Esophagus squamous epithelium (tissue), 5 donors: ENCODE results near the gene HS1BP3. TPM values are rescaled to one million over a fixed set of nuclear protein-coding genes. Genes with fewer than 3 reads are reported as not detected.

Experiments
- DNase-seq: peaks from one replicate; lab custom pipeline; 2025; lab: John Stamatoyannopoulos, UW
- H3K27ac ChIP-seq, 4 donors: fragments of 200-600 bp; sonication (generic); one replicate each; pipeline ENCODE4 v1.5.1; 2016 to 2019; ENCODE audit warnings: mild to moderate bottlenecking in 1 of 4
- H3K27me3 ChIP-seq, 4 donors: fragments of 200-600 bp; sonication (generic); 1 replicate in 3 of 4; 2 replicates in 1 of 4; pipeline versions ENCODE4 v1.5.1 to v1.6.0; 2017 to 2021; ENCODE audit warnings: antibody characterized with exemption in 1 of 4
- H3K36me3 ChIP-seq, 3 donors: fragments of 200-600 bp; sonication (generic); one replicate each; pipeline ENCODE4 v1.5.1; 2016 to 2019
- H3K4me1 ChIP-seq, 3 donors: fragments of 200-600 bp; sonication (generic); one replicate each; pipeline ENCODE4 v1.5.1; 2017 to 2019
- H3K4me3 ChIP-seq, 4 donors: fragments of 200-600 bp; sonication (generic); 1 replicate in 3 of 4; 2 replicates in 1 of 4; pipeline ENCODE4 v1.5.1; 2016 to 2019; ENCODE audit warnings: mild to moderate bottlenecking in 2 of 4, moderate library complexity in 1 of 4
- H3K9me3 ChIP-seq, 3 donors: fragments of 200-600 bp; sonication (generic); one replicate each; pipeline ENCODE4 v1.5.1; 2016 to 2019
- CTCF ChIP-seq, 6 experiments: fragments of 450-650 bp in 4 of 6; fragments of 200-600 bp in 2 of 6; sonication (generic) in 2 of 6; IDR thresholded peaks; one replicate each; pipeline ENCODE4 v1.5.1; 2016 to 2019; ENCODE audit warnings: antibody characterized with exemption in 6 of 6, mild to moderate bottlenecking in 4 of 6, moderate library complexity in 4 of 6
- POLR2A ChIP-seq, 4 donors: fragments of 450-650 bp; IDR thresholded peaks; one replicate each; pipeline ENCODE4 v1.6.1; 2017; ENCODE audit warnings: antibody characterized with exemption in 4 of 4, mild to moderate bottlenecking in 4 of 4, moderate library complexity in 3 of 4
- WGBS, 2 donors: methylation state at CpG; one replicate each; pipeline ENCODE4 v1.1.5; 2018; 5-methylcytosine and 5-hydroxymethylcytosine counted together
- intact Hi-C: fragments of 100-400 bp; cut with DNase I; formaldehyde crosslinking; loops from one replicate; pipeline ENCODE4 v1.15.0; 2022
- total RNA-seq, 4 donors: library from RNA; depleted of rRNA; stranded (reverse); fragments of >200 nt; gene quantifications; one replicate each; pipeline ENCODE4 v1.1.0, GENCODE V29; 2016
- donor health status: DM: yes; HTN: yes; CAD: no.

HS1BP3 gene
- total RNA-seq, 4 donors from 2014 or later, result 7.9 to 22.1 (median 16.9) TPM

- H3K27ac ChIP-seq, result peak overlapping the region in 3 of 4 donors; percentile 18 to 74 (median 74)
- 63 to 64% methylated on average over 6 to 7 of the region's 7 CpGs for WGBS, 2 donors
Measured at GRCh38 chr2:20569464-20570223, 81.3 kb downstream of the HS1BP3 start.

GRCh38 chr2:20568501-20569463, 82.1 kb downstream of the HS1BP3 start:
- Histone ChIP-seq H3K4me1 (peaks cover 0 to 82% (median 38%) of the 10 kb centered on the region in 3 donors), H3K9me3 (no peaks in the 10 kb centered on the region), H3K4me3 (no peak overlapping the region), H3K27ac (peak overlapping the region; percentile 25 to 85 (median 60)), H3K27me3 (no peaks in the 10 kb centered on the region), H3K36me3 (no peaks in the 10 kb centered on the region)
- TF ChIP-seq CTCF (IDR thresholded peaks at IDR 0.05) (no peak), POLR2A (IDR thresholded peaks at IDR 0.05) (no peak)
- 34 to 47% methylated on average over 7 to 8 of the region's 13 CpGs for WGBS, 2 donors
- intact Hi-C loops, result no loop called here
- DNase-seq, result no peak

More at GRCh38 chr2:20569464-20570223, 81.3 kb downstream of the HS1BP3 start:
- intact Hi-C loops, result no loop called here
- Histone ChIP-seq H3K27me3 (no peaks in the 10 kb centered on the region), H3K4me3 (no peak overlapping the region), H3K36me3 (no peaks in the 10 kb centered on the region), H3K9me3 (no peaks in the 10 kb centered on the region), H3K4me1 (peaks cover 0 to 85% (median 46%) of the 10 kb centered on the region in 3 donors)
- no peak for DNase-seq
- no peak for TF ChIP-seq POLR2A (IDR thresholded peaks at IDR 0.05)
- TF ChIP-seq CTCF (IDR thresholded peaks at IDR 0.05), result no peak

- peak overlapping the region in 3 of 4 donors; percentile 45 to 85 (median 74) for H3K27ac ChIP-seq
- no peaks in the 10 kb centered on the region for H3K9me3 ChIP-seq
Measured at GRCh38 chr2:20567926-20568179, 83.0 kb downstream of the HS1BP3 start.

More at GRCh38 chr2:20567926-20568179, 83.0 kb downstream of the HS1BP3 start:
- intact Hi-C loops, result no loop called here
- H3K4me1 ChIP-seq, result peaks cover 0 to 79% (median 30%) of the 10 kb centered on the region in 3 donors
- H3K4me3 ChIP-seq, result no peak overlapping the region
- no peak for DNase-seq
- H3K36me3 ChIP-seq, result no peaks in the 10 kb centered on the region
- WGBS, 2 donors, result no CpG with 5 or more reads among the region's 2 CpGs
- no peaks in the 10 kb centered on the region for H3K27me3 ChIP-seq
- TF ChIP-seq POLR2A (IDR thresholded peaks at IDR 0.05) (no peak), CTCF (IDR thresholded peaks at IDR 0.05) (no peak)

Other genes with a start within 250 kb of the HS1BP3 start
- 100 to 1,000 TPM in 3 of 4 donors, 10 to 100 TPM in 1; 61.7 to 245 (median 144) TPM for gene RHOB, start 204.0 kb downstream of the HS1BP3 start, total RNA-seq
- gene GDF7, start 16.0 kb upstream of the HS1BP3 start, total RNA-seq, result 1 to 10 TPM in 2 of 4 donors, under 1 TPM in 2; 0.26 to 1.9 (median 0.78) TPM
- 10 to 100 TPM in 1 of 4 donors, 1 to 10 TPM in 3; 5.8 to 12.4 (median 8.5) TPM for gene LDAH, start 172.0 kb upstream of the HS1BP3 start, total RNA-seq